Neural cell (in vitro differentiated cells): Measurements from ENCODE around the gene OR52E5. TPM values are rescaled to one million over a fixed set of nuclear protein-coding genes. Genes with fewer than 3 reads are reported as not detected.

Experiments
- H2AFZ ChIP-seq: fragments of 200-600, 300-800 bp; sonication (generic), shearing (Covaris generic); 2 replicates; pipeline ENCODE4 v1.6.0; 2014; ENCODE audit warnings: low read depth, mild to moderate bottlenecking, antibody characterized with exemption, low read length, moderate library complexity
- H3F3A ChIP-seq: fragments of 200-600 bp; shearing (Covaris generic); 2 replicates; pipeline ENCODE4 v1.6.1; 2016; ENCODE audit warnings: mild to moderate bottlenecking, moderate library complexity, mixed read lengths, antibody characterized with exemption, low read length; ENCODE audit not compliant: insufficient read depth, poor library complexity, severe bottlenecking
- H3K27ac ChIP-seq: fragments of 200-600, 300-800 bp; sonication (generic), shearing (Covaris generic); 2 replicates; pipeline ENCODE4 v1.5.1; 2014; ENCODE audit warnings: mild to moderate bottlenecking, low read length, moderate library complexity
- H3K27me3 ChIP-seq: fragments of 300-800, 200-600 bp; sonication (generic), shearing (Covaris generic); 2 replicates; pipeline ENCODE4 v1.6.0; 2014; ENCODE audit warnings: mild to moderate bottlenecking, low read depth, low read length, moderate library complexity; ENCODE audit not compliant: insufficient read depth
- H3K36me3 ChIP-seq: fragments of 300-800, 200-600 bp; sonication (generic), shearing (Covaris generic); 2 replicates; pipeline ENCODE4 v1.5.1; 2014; ENCODE audit warnings: mild to moderate bottlenecking, antibody characterized with exemption, low read length, moderate library complexity; ENCODE audit not compliant: insufficient read depth
- H3K4me2 ChIP-seq: fragments of 300-800, 200-600 bp; sonication (generic), shearing (Covaris generic); 2 replicates; pipeline ENCODE4 v1.6.0; 2014; ENCODE audit warnings: mild to moderate bottlenecking, low read length
- H3K4me3 ChIP-seq: fragments of 300-800, 200-600 bp; sonication (generic), shearing (Covaris generic); 2 replicates; pipeline ENCODE4 v1.5.1; 2014; ENCODE audit warnings: mild to moderate bottlenecking, low read length, moderate library complexity
- H3K79me2 ChIP-seq: fragments of 200-600 bp; shearing (Covaris generic); replicated peaks from 2 replicates; pipeline ENCODE4 v1.6.0; 2014; ENCODE audit warnings: mild to moderate bottlenecking, low read length, moderate library complexity; ENCODE audit not compliant: insufficient read depth
- H3K9ac ChIP-seq: fragments of 300-800, 200-600 bp; sonication (generic), shearing (Covaris generic); 2 replicates; pipeline ENCODE4 v1.6.1; 2016; ENCODE audit warnings: mild to moderate bottlenecking, low read length, mixed read lengths
- H3K9me2 ChIP-seq: fragments of 200-600 bp; shearing (Covaris generic); 2 replicates; pipeline ENCODE4 v1.6.1; 2016; ENCODE audit warnings: mild to moderate bottlenecking, low read length, mixed read lengths; ENCODE audit not compliant: insufficient read depth
- H3K9me3 ChIP-seq: fragments of 200-600, 300-800 bp; sonication (generic), shearing (Covaris generic); 2 replicates; pipeline ENCODE4 v1.6.1; 2016; ENCODE audit warnings: mild to moderate bottlenecking, mixed run types, low read length, moderate library complexity, mixed read lengths
- H4K20me1 ChIP-seq: fragments of 200-600 bp; shearing (Covaris generic); 2 replicates; pipeline ENCODE4 v1.6.1; 2016; ENCODE audit warnings: mild to moderate bottlenecking, mixed run types; ENCODE audit not compliant: insufficient read depth
- CTCF ChIP-seq: fragments of 450-650 bp; IDR thresholded peaks from 2 replicates; pipeline ENCODE4 v1.5.1; 2014; ENCODE audit warnings: antibody characterized with exemption, mild to moderate bottlenecking, moderate library complexity; ENCODE audit not compliant: poor library complexity, severe bottlenecking
- EP300 ChIP-seq: fragments of 450-650 bp; conservative IDR thresholded peaks from 2 replicates; pipeline ENCODE4 v1.6.1; 2014; ENCODE audit warnings: antibody characterized with exemption, mild to moderate bottlenecking, moderate library complexity; ENCODE audit not compliant: poor library complexity, severe bottlenecking
- EZH2 ChIP-seq: fragments of 200-600, 300-800 bp; shearing (Covaris generic), sonication (generic); IDR thresholded peaks from 2 replicates; pipeline ENCODE4 v1.6.1; 2014; ENCODE audit warnings: antibody characterized with exemption, low read length, borderline replicate concordance, mild to moderate bottlenecking; ENCODE audit not compliant: insufficient read depth, poor library complexity, severe bottlenecking
- POLR2AphosphoS5 ChIP-seq: IDR thresholded peaks from 2 replicates; pipeline ENCODE4 v1.6.1; 2012
- RAD21 ChIP-seq: fragments of 450-650 bp; conservative IDR thresholded peaks from 2 replicates; pipeline ENCODE4 v1.6.1; 2014; ENCODE audit warnings: antibody characterized with exemption, mild to moderate bottlenecking, moderate library complexity
- REST ChIP-seq: IDR thresholded peaks from 2 replicates; pipeline ENCODE4 v1.6.1; 2012; ENCODE audit warnings: borderline replicate concordance
- TAF1 ChIP-seq: IDR thresholded peaks from 2 replicates; pipeline ENCODE4 v1.6.1; 2012; ENCODE audit warnings: low read depth
- polyA plus RNA-seq: library from polyadenylated mRNA; depleted of rRNA; stranded (reverse); fragments of >200 nt; gene quantifications from 2 replicates; pipeline ENCODE4 v1.2.3, GENCODE V29; 2014

Gene OR52E5
- polyA plus RNA-seq, 1 donor from 2014 or later = not detected

DNA sequence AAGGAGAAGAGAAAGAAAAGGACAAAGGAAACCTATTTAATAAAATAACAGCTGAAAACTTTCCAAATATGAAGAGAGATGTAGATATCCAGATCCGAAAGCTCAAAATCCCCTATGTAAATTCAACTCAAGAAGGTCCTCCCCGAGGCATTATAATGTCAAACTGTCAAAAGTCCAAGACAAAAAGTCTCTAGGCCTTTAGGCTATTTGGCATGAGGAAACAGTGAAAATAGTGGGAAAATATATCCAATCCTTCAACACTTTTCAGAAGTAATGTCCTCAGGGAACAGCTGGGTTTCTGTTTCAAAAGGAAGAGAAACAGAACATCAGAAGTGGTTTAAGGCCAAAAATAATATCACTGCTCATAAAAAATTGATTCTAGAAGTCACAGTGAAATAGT, 14.4 kb upstream of the OR52E5 start:
- TF ChIP-seq REST (no peak), RAD21 (no peak), EP300 (no peak), EZH2 (no peak), TAF1 (no peak)
- Histone ChIP-seq H3K36me3 (no peaks in the 10 kb centered on the region), H3K27ac (no peak overlapping the region), H3K4me3 (no peak overlapping the region), H3K79me2 (no peaks in the 10 kb centered on the region), H3K9ac (no peak overlapping the region), H2AFZ (no peak overlapping the region), H4K20me1 (no peaks in the 10 kb centered on the region), H3K9me3 (no peaks in the 10 kb centered on the region), H3F3A (no peaks in the 10 kb centered on the region), H3K4me2 (no peak overlapping the region), H3K27me3 (no peaks in the 10 kb centered on the region), H3K9me2 (no peaks in the 10 kb centered on the region)

DNA sequence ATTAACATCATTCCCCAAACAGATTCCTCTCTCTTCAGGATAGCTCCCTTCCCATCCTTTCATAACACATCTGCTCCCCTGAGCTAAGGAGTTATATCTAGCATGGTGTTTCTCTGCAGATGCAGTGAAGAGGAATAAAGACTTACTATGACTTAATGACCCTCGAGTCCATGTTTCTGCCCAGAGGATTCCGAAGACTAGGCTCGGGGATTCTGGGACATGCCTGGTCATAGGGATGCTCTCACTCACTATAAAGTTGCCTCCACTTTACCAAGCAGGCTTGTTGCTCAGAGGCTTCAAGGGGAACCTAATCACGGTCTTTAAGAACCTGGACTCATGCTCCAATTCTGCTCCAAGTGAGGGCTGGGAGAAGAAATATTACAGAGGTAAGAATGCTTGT, 12.7 kb upstream of the OR52E5 start, which contains the start of gene OR52E4:
OR52E4 (plus strand) TSS at position 301 of the 400 bp plus-strand sequence. CDS start 3,664 bp downstream, outside the sequence.
- Histone ChIP-seq H2AFZ (no peak within 1 kb of the TSS), H3K36me3 (no peaks in the 10 kb centered on the region), H3F3A (no peaks in the 10 kb centered on the region), H4K20me1 (no peaks in the 10 kb centered on the region), H3K9ac (no peak within 1 kb of the TSS), H3K27me3 (no peaks in the 10 kb centered on the region), H3K4me2 (no peak within 1 kb of the TSS), H3K9me3 (no peaks in the 10 kb centered on the region), H3K4me3 (no peak within 1 kb of the TSS), H3K27ac (no peak within 1 kb of the TSS), H3K9me2 (no peaks in the 10 kb centered on the region), H3K79me2 (no peaks in the 10 kb centered on the region)
- no peak for TF ChIP-seq EZH2
- no peak for TF ChIP-seq RAD21

- Histone ChIP-seq H3F3A (no peaks in the 10 kb centered on the region), H2AFZ (no peak overlapping the region), H3K4me2 (no peak overlapping the region), H3K9me2 (no peaks in the 10 kb centered on the region), H3K4me3 (no peak overlapping the region), H4K20me1 (no peaks in the 10 kb centered on the region), H3K79me2 (no peaks in the 10 kb centered on the region), H3K9ac (no peak overlapping the region), H3K27me3 (no peaks in the 10 kb centered on the region), H3K27ac (no peak overlapping the region), H3K9me3 (no peaks in the 10 kb centered on the region), H3K36me3 (no peaks in the 10 kb centered on the region)
- no peak for TF ChIP-seq TAF1
- no peak for TF ChIP-seq CTCF
- no peak for TF ChIP-seq EP300
- TF ChIP-seq RAD21 = no peak
- no peak for TF ChIP-seq POLR2AphosphoS5
- no peak for TF ChIP-seq REST
Observed at GRCh38 chr11:5881756-5882155, 11.3 kb upstream of the OR52E5 start.
